CD4-positive, alpha-beta T cell treated with Interleukin-15 for 4 hours (primary cell): ENCODE data around the gene SLA2.
"Not testable (repeated sequence)": the region's sequence is repeated elsewhere in the genome, so short reads cannot be mapped to it uniquely, and the experiment has no call there.

Experiments used
- DNase-seq: peaks from one replicate; pipeline ENCODE4 v3.0.0-alpha.2; 2020; ENCODE audit warnings: low spot score

The SLA2 gene, protein sequence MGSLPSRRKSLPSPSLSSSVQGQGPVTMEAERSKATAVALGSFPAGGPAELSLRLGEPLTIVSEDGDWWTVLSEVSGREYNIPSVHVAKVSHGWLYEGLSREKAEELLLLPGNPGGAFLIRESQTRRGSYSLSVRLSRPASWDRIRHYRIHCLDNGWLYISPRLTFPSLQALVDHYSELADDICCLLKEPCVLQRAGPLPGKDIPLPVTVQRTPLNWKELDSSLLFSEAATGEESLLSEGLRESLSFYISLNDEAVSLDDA

DNA sequence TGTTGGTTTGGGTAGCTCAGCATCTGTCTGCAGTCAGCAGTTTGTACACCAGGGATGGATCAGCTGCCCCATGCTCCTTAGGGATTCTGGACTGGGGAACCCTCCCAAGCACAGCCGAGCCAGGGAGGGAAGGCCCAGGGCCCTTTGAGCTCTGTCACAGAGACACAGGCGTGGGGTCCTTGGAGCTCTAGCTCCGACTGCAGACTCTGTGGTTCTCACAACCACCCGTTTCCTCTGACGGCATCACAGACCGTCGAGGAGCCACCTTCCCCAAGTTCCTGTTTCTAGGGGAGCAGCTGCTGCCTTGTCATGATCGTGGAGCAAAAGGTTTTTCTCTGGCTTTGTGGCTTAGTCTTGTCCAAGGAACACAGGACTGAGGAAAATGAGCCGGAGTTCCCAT is at the start of gene SLA2:
Gene SLA2 (minus strand): TSS at position 199 of the 400 bp plus-strand sequence. CDS start 4,861 bp downstream, outside the sequence.
- DNase-seq = peak; percentile 62

DNA sequence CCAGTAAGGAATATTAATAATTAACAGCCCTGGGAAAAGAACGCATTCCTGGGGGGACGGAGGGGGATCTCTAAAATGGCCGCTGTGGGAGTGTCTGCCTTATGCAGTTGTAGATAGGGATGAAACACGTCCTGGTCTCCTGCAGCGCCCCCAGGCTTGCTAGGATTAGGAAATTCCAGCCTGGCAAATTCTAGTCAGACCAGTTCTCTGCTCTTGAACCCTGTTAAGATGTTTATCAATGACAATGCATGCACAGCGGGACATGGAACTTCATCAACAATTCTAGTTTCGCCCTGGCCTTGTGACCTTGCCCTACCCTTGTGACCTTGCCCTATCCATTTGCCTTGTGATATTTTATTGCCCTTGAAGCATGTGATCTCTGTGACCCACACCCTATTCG is 49.5 kb upstream of the SLA2 start:
- not testable (repeated sequence) for DNase-seq

DNA sequence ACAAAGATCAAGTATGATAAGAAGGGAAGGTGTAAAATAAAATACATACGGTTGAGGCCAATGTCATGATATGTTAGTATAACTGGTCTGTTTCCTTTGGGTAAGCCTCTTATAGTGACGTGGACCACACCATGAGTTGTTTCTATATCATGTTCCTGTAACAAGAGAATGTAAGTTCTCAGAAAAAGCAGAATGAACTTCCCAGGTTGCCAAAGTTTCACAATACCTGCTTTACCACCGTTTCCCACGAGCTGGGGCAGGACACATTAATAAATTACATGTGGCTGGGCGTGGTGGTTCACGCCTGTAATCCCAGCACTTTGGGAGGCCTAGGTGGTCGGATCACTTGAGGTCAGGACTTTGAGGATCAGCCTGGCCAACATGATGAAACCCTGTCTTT is 42.6 kb upstream of the SLA2 start:
- DNase-seq = no peak

DNA sequence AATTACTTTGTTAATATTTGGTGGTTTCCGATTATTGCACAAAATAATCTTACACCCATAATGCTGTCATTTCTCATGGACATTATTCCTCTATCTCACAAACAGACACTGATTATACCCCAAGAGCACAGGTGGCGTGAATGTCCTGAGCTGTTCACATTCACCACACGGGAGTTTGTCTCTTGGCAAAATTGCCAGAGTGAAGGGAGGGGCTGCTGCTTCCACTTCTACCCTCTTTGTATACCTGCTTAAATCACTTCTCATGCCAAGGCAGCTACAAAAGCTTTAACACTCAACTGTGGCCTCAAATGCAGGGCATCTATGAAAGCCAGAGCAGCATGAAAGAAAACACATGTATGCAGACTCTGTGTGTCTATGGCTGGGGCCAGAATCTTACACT is 41.9 kb upstream of the SLA2 start:
- no peak for DNase-seq

DNA sequence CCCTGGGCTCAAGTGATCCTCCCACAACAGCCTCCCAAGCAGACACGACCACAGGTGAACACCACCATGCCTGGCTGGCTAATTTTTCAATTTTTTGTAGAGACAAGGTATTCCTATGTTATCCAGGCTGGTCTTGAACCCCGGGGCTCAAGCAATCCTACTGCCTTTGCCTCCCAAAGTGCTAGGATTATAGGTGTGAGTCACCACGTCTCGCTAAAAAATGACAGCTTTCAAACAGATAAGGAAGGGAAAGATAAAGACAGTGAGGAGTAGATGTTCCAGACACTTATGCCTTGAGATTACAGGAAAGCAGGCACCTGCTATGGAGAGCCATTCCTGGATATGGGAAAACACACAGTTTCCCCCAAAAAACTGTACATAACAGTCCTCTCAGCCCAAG is 40.9 kb upstream of the SLA2 start:
- DNase-seq = no peak

DNA sequence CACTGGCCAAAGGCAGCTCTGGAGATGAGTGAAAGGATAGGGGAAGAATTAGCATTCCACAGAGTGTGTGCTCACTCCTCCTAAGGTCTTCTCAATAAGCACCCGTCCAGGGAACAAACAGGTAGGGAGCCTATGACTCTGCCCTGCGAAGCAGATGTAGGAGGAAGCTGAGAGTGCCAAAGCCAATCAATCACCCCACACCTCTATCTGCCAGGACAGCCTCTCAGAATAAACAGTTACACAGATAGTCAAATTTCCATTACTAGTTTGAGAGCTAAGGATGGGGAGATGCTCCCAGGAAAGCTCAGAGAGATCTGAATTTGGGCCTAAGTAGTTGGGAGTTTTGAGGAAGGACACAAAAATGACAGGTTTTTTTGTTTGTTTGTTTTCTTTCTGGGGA is 40.5 kb upstream of the SLA2 start:
- DNase-seq = no peak

DNA sequence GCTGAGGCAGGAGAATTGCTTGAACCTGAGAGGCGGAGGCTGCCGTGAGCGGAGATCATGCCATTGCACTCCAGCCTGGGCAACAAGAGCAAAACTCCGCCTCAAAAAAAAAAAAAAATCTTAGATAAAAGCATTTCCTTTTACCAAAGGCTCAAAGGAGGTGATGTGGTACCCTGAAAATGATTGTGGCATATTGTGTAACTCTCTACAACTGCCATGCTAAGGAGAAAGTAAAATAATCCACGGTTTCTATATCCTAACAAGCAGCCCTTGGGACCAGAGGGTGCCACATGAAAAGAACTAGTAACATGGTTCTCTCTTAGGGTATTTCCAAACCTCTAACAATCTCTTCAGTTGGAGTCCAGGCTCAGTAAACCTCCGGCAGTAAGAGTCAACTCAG is 38.8 kb upstream of the SLA2 start:
- no peak for DNase-seq

DNA sequence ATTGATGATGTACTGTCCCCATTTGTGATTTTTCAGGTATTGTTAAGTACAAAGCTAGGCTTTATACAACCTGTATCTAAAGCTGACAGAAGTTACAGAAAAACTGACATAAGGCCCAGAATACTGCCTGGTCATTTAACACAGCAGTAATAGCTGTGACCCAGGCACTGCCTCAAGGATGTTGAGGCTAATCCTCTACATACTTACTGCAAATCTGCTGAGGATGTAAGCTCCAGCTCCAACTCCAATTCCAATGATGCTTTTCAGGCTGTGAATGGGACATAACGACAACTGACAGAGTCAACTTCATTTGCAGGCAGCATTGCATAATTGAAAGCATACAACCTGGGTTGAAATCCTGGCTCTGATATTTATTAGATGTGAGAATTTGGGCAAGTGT is 36.3 kb upstream of the SLA2 start:
- no peak for DNase-seq

DNA sequence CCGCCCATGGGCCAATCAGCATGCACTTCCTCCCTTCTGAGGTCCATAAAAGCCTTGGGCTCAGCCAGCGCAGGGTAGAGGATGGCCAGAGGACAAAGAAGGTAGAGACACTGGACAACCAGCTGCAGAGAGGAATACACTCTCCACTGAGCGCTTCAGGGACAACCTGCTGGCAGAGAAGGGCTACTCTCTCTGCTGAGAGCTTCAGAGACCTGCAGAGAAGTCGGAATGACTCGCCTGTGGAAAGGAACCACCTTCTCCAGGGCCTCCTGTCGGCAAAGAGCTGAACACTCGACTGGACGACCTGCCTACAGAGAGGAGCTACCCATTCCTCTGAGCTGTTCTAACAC is 31.4 kb upstream of the SLA2 start:
- DNase-seq = no peak

DNA sequence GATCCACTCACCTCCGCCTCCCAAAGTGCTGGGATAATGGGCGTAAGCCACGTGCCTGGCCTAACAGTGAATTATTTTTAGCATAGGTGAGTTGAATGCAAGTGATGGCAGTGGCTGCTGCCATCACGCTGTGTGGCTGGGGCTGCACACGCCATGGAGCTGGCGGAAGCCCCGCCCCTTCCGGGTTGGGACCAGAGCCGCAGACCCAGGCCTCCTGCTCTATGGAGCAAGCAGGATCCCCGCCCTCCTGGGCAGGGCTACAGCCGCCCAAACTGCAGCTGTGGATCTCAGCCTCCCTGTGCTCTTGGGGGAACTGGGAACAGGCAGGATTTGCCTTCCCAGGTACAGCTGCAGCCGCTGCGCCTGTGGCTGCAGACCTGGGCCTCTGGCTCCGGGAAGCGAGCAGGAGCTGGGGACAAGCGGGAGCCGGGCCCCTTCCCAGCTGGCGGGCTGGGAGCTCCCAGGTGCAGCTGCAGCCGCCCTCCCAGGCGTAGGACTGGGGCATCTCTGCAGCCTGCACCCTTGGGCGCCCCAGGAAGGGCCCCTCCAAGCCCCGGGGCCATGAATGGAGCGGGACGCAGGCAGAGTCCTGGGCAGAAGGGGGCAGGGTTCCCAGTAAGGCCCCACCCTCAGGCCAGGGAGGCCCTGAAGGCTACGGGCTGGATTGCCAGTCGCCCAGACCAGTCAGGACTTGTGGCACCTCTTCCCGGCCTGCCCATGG is 30.9 kb upstream of the SLA2 start:
- no peak for DNase-seq

DNA sequence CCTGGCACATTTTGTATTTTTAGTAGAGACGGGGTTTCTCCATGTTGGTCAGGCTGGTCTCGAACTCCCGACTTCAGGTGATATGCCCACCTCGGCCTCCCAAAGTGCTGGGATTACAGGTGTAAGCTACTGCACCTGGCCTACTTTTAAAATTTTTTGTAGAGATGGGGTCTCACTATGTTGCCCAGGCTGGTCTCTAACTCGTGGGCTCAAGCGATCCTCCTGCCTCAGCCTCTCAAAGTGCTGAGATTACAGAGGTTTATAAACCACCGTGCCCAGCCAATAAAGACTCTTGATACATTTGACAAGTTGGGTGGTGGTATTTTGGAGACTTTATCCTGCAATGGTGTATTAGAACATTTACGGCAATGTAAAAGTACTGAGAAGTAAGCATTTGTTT is 29.5 kb upstream of the SLA2 start:
- not testable (repeated sequence) for DNase-seq

DNA sequence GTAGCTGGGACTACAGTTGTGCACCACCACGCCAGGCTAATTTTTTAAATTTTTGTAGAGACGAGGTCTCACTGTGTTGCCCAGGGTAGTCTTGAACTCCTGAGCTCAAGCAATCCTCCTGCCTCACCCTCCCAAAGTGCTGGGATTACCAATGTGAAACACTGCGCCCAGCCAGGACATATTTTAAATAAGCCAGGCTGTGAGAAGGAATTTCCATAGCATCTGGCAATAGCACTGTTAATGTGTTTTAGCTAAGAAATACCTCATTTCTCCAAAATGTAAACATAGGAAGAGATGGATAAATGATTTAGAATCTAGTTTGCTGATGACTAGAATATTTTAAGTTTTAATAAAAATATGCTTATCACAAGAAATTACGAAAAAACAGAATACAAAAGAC is 27.0 kb upstream of the SLA2 start:
- no peak for DNase-seq

DNA sequence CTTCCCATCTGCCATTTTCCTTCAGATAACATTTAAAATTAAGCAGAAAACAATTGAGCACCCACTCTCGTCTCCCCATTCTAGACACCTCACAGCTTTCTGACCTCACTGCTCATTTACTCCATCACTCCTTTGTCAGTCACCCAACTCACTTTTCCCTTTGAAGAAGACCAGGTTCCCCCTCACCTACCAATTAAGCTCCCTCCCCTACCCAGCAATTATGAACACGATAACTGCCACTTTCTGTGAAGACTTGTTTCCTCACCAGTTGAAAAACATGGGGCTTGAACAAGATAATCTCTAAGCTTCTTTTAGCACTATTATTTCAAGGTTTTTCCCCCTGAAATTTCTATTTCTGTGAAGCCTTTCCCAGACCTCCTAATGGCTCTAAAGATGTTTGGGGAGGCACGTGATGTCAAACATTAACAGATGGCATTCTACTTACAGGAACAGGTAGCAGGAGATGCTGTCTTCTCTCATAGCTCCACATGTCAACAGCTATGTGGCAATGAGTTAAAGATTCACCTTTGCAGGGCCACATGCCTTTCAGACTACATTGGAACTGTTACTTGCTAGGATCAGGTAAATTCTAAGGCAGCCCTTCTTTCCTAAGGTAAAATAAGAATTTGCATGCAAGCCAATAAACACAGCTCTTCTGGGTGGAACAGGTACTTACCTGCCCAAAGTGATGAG is 24.8 kb upstream of the SLA2 start:
- no peak for DNase-seq

DNA sequence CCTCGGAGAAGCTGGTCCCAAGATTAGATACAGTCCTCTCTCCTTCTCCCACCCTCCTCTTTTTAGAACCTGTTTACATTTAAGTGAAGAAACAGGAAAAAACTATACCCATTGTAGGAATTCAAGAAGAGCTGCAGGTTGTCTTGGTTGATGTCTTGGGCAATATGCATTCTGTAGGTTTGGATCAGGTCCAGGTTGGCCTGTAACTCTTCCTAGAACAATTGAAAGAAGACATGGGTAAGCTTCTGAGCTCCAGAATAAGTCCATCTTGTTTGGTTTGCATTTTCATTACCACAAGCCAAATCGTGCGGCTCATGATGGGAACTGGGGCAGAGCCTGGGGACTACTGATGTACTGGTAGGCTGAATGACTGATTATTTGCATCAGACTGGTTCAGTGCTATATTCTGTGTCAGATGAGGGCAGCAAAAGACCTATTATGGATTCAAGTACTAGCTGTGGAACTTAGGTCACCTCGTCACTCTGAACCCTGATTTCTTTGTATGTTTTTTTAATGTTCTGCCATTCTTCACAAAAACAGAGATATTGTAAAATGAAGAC is 20.3 kb upstream of the SLA2 start:
- DNase-seq = no peak

DNA sequence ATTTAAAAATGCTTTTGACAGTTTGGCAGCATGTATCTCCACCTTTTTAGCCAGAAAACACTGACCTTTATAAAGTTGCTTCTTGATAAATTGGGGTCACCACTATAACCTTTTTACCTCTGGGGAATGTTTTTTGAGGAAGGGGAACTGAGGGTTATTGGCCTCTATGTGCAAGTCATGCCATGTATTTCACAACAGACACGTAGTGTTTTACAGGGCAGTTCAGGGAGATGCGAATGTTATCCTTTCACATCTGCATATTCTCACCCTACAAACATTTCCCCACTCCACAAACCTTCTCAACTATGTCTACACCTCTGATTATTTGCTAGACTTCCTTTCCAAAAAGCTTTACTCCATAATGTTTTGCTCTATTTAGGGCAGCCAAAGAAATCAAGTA is 17.0 kb upstream of the SLA2 start:
- no peak for DNase-seq

DNA sequence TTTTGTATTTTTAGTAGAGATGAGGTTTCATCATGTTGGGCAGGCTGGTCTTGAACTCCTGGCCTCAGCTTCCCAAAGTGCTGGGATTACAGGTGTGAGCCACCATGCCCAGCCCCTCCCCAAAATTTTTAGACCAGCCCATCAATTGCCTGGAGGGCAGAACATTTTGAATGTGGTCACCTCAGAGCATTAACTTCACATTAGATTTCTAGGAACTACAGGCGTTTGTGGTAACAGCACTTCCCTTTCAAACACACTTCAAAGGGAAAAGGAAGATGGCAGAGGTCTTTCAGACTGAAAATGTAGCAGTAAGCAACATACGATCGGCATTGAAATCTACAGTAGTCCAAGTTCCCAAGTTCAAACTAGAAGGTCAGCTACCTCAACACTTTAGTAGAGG is 12.3 kb upstream of the SLA2 start:
- peak; percentile 50 for DNase-seq

DNA sequence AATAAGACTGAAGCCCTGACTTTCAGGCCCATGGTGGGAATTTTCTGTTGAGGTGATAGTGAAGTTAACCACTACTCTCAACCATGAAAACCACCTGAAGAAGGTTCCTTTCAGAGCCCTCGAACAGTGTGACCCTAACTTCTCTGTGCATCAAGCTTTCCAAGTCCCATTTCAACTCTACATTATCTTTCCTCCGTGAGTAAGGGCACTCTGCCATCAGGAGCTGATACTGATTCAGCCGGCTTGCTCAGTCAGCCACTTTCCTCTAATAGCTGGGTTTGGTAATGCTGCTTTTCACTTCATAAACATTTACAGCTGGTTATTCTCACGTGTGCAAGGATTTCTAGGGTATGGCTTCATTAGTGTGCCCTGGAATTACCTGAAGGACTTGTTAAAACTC is 10.7 kb upstream of the SLA2 start:
- no peak for DNase-seq

DNA sequence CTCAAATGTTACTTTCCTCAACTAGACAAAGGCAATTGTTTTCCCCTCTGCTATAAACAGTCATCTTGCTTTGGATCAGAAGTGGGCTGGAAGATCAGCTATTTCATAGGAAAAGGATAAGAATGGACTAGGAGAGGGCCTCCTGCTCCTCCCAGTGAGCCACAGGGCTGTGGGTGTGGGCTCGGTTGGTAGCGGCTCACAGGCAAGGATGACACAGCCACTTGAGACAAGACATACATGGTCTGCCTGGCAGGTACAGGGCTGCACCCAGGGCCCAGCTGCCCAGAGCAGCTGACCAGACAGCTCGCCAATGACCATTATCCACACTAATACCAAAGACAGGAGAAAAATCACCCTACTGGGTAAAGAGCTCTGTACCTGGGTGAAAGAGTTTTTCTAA is 9.0 kb upstream of the SLA2 start:
- no peak for DNase-seq

DNA sequence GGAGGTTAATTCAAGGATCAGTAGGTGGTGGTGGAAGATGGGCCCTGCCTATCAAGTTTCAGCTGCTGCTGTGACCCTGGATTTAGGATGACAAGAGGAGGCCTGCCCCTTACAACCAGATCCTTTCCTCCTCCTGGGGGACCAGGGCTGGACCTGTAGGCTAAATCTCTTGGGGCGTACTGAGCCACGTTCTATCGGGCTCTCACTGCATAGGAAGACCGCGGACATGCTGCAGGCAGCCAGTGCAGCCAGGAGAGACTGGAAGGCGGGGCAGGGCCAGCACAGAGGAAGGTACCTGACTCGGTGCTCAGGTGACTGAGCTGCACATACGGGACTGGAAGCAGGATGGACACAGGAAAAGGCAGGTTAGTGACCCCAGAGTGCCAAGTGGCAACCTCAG is 8.5 kb upstream of the SLA2 start:
- DNase-seq = no peak

DNA sequence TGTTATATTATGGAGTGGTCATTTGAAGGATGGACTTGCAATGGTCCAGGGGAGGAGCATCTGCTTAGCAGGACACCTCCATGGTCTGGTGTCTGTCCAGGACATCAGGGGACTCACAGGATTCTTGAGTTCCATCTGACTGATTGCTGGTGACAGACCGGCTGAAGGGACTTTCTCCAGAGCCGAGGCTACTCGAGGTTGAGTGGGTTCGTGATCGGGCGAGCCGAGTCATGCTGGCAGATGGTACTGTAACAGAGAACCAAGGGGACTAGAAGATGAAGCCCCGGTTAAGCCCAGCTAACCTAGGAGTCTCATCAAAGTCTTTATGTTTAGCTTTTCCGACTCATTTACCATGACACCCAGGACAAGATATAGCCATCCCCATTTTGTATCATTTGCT is 7.5 kb upstream of the SLA2 start:
- DNase-seq = no peak

DNA sequence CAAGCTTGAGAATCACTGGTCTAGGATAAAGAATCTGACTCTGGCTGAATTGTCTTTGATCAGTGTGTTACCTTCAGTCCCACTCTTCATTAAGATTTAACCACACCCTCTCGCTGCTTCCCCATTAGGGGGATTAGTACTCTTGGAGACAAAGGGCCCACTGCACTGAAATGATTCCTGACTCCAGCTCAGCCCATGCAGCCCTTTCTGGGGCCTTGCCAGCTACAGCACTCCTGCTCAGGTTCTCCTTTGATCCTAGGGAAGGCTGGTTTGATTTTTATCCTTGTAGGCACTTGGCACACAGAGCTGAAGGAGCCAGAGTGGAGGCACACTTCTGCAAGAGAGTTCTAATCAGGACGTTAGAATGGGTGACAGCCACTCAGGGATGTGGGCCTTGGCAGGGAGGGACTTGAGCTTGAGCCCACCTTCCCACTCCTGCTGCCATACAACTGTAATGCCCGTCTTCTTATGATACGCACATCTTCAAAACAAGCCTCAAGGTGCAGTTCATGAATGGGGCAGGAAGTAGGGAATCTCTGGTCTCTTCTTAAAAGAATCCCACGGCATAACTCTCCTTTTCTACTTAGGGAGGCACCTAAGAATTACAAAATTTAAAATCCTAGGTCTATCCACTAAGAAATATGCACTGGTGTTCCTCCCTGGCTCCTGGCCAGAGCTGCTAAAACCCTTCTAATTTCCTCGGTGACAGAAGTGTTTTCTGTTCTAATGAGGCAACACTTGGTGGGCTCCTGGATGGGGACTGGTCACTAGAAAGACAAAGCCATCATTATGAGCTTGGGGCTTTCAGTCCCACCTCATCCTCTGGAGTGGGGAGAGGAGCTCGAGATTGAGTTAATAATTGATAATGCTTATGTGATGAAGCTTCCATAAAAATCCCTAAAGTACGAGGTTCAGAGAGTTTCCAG is 1.5 kb upstream of the SLA2 start:
- no peak for DNase-seq

DNA sequence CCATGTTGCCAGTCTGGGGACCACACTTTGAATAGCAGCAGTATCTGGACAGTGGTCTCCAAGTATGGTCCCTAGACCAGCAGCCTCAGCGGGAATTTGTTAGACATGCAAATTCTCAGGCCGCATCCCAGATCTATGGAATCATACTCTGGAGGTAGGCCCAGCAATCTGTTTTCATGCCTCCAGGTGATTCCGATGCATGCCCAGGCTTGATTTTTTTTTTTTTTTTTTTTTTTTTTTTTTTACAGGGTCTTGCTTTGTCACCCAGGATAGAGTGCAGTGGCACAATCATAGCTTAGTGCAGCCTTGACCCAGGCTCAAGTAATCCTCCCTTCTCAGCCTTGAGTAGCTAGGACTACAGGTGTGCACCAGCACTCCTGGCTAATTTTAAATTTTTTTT is 682 bp upstream of the SLA2 start:
- no peak for DNase-seq
